Loucy (cell line): ENCODE measurements around the gene COX4I2.
A peak's percentile ranks its signal among the peaks of the same experiment; 100 is the strongest.

ENCODE experiments used
- H2AFZ ChIP-seq: fragments of 200-600 bp; sonication (generic); 2 replicates; pipeline ENCODE4 v1.6.0; 2016; ENCODE audit warnings: antibody characterized with exemption, mild to moderate bottlenecking, low read length, moderate library complexity
- H3F3A ChIP-seq: fragments of 200-600 bp; 2 replicates; pipeline ENCODE4 v1.6.0; 2016; ENCODE audit warnings: antibody characterized with exemption, low read depth, mild to moderate bottlenecking
- H3K27me3 ChIP-seq: fragments of 200-600 bp; sonication (generic); 2 replicates; pipeline ENCODE4 v1.6.1; 2014; ENCODE audit warnings: low read length, mild to moderate bottlenecking; ENCODE audit not compliant: insufficient read depth, poor library complexity, severe bottlenecking
- H3K36me3 ChIP-seq: fragments of 200-600 bp; sonication (generic); 2 replicates; pipeline ENCODE4 v1.6.1; 2016; ENCODE audit warnings: low read length; ENCODE audit not compliant: insufficient read depth
- H3K4me1 ChIP-seq: fragments of 200-600 bp; sonication (generic); 2 replicates; pipeline ENCODE4 v1.5.1; 2014; ENCODE audit warnings: low read length, mild to moderate bottlenecking; ENCODE audit not compliant: insufficient read depth, poor library complexity, severe bottlenecking
- H3K4me2 ChIP-seq: fragments of 200-600 bp; sonication (generic); 2 replicates; pipeline ENCODE4 v1.6.0; 2014; ENCODE audit warnings: antibody characterized with exemption, low read length, low read depth, mild to moderate bottlenecking; ENCODE audit not compliant: poor library complexity, severe bottlenecking
- H3K4me3 ChIP-seq: fragments of 200-600 bp; sonication (generic); 2 replicates; pipeline ENCODE4 v1.5.1; 2014; ENCODE audit warnings: low read length, mild to moderate bottlenecking, mixed read lengths; ENCODE audit not compliant: poor library complexity, severe bottlenecking
- H3K79me2 ChIP-seq: fragments of 200-600 bp; sonication (generic); 2 replicates; pipeline ENCODE4 v1.6.1; 2014; ENCODE audit warnings: low read length; ENCODE audit not compliant: insufficient read depth
- H3K9ac ChIP-seq: fragments of 200-600 bp; sonication (generic); 2 replicates; pipeline ENCODE4 v1.6.0; 2014; ENCODE audit warnings: mild to moderate bottlenecking, low read depth, low read length, moderate library complexity; ENCODE audit not compliant: poor library complexity, severe bottlenecking
- H3K9me2 ChIP-seq: fragments of 200-600 bp; sonication (generic); replicated peaks from 2 replicates; pipeline ENCODE4 v1.6.1; 2016; ENCODE audit warnings: low read depth, low read length, mixed read lengths
- H3K9me3 ChIP-seq: fragments of 200-600 bp; sonication (generic); 2 replicates; pipeline ENCODE4 v1.6.1; 2014; ENCODE audit warnings: mild to moderate bottlenecking, antibody characterized with exemption, low read length, low read depth; ENCODE audit not compliant: insufficient read depth
- H4K20me1 ChIP-seq: fragments of 200-600 bp; sonication (generic); 2 replicates; pipeline ENCODE4 v1.6.0; 2014; ENCODE audit warnings: antibody characterized with exemption, low read length, mild to moderate bottlenecking; ENCODE audit not compliant: insufficient read depth, poor library complexity, severe bottlenecking
- EZH2phosphoT487 ChIP-seq: fragments of 200-600 bp; IDR thresholded peaks from 2 replicates; pipeline ENCODE4 v1.6.1; 2018; ENCODE audit warnings: antibody characterized with exemption, mild to moderate bottlenecking, moderate library complexity, borderline replicate concordance
- TF ChIP-seq, protein P1 (sequence below): fragments of 200-600 bp; sonication (generic); conservative IDR thresholded peaks from 2 replicates; pipeline ENCODE4 v1.5.1; 2014; ENCODE audit warnings: mild to moderate bottlenecking, antibody characterized with exemption, low read length

Gene COX4I2

DNA sequence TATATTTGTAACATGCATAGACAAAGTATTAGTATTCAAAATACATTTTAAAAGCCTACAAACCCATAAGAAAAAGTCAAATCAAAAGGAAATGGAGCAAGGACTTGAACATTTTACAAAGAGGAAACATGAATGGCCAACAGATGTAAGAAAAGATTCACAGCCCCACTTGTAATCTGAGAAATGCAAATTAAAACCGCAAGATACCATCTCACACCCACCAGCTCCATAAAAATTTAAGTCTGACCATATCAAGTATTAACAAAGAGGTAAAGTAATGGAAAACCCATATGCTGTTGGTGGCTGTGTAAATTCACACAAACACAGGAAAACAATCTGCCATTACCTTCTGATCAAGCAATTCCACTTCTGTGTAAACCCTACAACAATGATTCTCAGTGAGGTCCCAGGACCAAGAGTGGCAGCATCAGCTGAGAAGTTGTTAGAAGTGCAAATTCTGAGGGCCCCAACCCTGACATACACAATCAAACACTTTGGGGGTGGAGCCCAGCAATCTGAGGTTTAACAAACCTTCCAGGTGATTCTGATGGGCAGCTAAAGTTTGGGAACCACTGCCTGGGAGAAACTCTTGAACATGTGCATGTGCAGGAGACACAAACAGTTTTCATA, 54.0 kb downstream of the COX4I2 start:
- no peaks in the 10 kb centered on the region for H3K9me2 ChIP-seq
- peaks cover 7% of the 10 kb centered on the region; the same call in 1 of the 2 replicates for H3F3A ChIP-seq
- H3K9me3 ChIP-seq = no peaks in the 10 kb centered on the region
- H2AFZ ChIP-seq = no peak overlapping the region
- peaks cover 19% of the 10 kb centered on the region for H3K36me3 ChIP-seq
- H3K4me3 ChIP-seq = peak overlapping the region; percentile 50
- peak overlapping the region; percentile 74 for H3K4me2 ChIP-seq
- H3K79me2 ChIP-seq = peaks cover 71% of the 10 kb centered on the region
- TF ChIP-seq, protein P1, sequence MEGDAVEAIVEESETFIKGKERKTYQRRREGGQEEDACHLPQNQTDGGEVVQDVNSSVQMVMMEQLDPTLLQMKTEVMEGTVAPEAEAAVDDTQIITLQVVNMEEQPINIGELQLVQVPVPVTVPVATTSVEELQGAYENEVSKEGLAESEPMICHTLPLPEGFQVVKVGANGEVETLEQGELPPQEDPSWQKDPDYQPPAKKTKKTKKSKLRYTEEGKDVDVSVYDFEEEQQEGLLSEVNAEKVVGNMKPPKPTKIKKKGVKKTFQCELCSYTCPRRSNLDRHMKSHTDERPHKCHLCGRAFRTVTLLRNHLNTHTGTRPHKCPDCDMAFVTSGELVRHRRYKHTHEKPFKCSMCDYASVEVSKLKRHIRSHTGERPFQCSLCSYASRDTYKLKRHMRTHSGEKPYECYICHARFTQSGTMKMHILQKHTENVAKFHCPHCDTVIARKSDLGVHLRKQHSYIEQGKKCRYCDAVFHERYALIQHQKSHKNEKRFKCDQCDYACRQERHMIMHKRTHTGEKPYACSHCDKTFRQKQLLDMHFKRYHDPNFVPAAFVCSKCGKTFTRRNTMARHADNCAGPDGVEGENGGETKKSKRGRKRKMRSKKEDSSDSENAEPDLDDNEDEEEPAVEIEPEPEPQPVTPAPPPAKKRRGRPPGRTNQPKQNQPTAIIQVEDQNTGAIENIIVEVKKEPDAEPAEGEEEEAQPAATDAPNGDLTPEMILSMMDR = no peak
- TF ChIP-seq EZH2phosphoT487 = no peak; the same call in 1 of the 2 replicates
- peaks cover 57% of the 10 kb centered on the region for H3K4me1 ChIP-seq
- peaks cover 21% of the 10 kb centered on the region for H4K20me1 ChIP-seq
- no peaks in the 10 kb centered on the region for H3K27me3 ChIP-seq
- peak overlapping the region; percentile 43 for H3K9ac ChIP-seq

DNA sequence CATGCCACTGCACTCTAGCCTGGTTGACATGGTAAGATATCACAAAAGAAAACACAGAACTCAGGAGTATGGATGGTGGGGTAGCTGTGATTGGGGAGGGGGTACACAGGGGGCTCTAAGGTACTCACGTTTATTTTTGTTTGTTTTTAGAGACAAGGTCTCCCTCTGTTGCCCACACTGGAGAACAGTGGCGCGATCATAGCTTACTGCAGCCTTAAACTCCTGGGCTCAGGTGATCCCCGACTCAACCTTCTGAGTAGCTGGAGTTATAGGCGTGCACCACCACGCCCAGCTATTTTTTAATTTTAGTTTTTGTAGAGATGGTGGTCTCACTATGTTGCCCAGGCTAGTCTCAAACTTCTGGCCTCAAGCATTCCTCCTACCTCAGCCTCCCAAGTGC, 55.7 kb downstream of the COX4I2 start:
- peaks cover 25% of the 10 kb centered on the region for H4K20me1 ChIP-seq
- no peaks in the 10 kb centered on the region for H3K27me3 ChIP-seq
- H3K9ac ChIP-seq = no peak overlapping the region
- H3F3A ChIP-seq = peaks cover 7% of the 10 kb centered on the region; the same call in 1 of the 2 replicates
- H3K4me2 ChIP-seq = no peak overlapping the region
- H3K79me2 ChIP-seq = peaks cover 71% of the 10 kb centered on the region
- no peaks in the 10 kb centered on the region for H3K9me2 ChIP-seq
- no peaks in the 10 kb centered on the region for H3K9me3 ChIP-seq
- no peak overlapping the region for H3K4me3 ChIP-seq
- H3K36me3 ChIP-seq = peaks cover 17% of the 10 kb centered on the region
- TF ChIP-seq EZH2phosphoT487 = no peak
- TF ChIP-seq, protein P1 = peak; percentile 20; the same call in 1 of the 2 replicates
- H2AFZ ChIP-seq = no peak overlapping the region
- H3K4me1 ChIP-seq = peaks cover 44% of the 10 kb centered on the region

DNA sequence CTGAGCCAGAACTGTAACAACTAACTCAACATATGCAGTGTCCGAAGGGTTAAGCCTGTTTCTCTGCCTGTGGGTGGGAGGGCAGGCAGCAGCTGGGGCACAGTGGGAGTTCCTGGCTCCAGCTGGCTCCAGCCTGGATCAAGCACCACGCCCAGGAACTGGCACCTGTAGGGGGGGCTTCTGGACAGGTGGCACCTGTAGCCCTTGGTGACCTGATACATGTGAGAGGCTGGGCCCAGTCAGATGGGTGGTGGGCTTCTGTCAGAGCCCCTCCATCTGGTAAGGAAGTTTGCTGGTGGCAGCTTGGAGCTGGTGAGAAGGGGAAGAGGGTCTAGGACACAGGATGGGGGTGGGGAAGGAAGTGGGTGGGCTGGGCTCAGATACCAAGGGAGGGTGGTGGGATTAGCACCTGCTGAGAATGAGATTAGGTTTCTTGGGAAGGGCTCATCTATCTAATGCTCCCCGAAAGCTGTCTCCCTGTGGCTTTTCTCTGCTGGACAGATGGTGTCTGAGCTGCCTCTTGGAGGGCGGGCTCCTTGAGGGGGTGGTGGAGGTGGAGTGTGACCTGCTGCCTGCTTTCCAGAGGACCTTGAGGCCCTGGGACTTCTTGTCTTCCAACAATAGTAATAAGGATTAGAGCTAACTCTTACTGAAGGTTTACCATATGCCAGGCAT, 56.4 kb downstream of the COX4I2 start:
- Histone ChIP-seq H3K4me3 (no peak overlapping the region), H3K79me2 (peaks cover 72% of the 10 kb centered on the region), H3K9me3 (no peaks in the 10 kb centered on the region), H3F3A (peaks cover 7% of the 10 kb centered on the region; the same call in 1 of the 2 replicates), H3K9me2 (no peaks in the 10 kb centered on the region), H4K20me1 (peaks cover 25% of the 10 kb centered on the region), H2AFZ (no peak overlapping the region), H3K4me1 (peaks cover 46% of the 10 kb centered on the region), H3K36me3 (peaks cover 12% of the 10 kb centered on the region), H3K4me2 (peak overlapping the region; percentile 18), H3K9ac (peak overlapping the region; percentile 15), H3K27me3 (no peaks in the 10 kb centered on the region)
- TF ChIP-seq, protein P1 = no peak
- no peak for TF ChIP-seq EZH2phosphoT487
